Measurements from ENCODE around the gene ARIH2.

ARIH2 gene

DNA sequence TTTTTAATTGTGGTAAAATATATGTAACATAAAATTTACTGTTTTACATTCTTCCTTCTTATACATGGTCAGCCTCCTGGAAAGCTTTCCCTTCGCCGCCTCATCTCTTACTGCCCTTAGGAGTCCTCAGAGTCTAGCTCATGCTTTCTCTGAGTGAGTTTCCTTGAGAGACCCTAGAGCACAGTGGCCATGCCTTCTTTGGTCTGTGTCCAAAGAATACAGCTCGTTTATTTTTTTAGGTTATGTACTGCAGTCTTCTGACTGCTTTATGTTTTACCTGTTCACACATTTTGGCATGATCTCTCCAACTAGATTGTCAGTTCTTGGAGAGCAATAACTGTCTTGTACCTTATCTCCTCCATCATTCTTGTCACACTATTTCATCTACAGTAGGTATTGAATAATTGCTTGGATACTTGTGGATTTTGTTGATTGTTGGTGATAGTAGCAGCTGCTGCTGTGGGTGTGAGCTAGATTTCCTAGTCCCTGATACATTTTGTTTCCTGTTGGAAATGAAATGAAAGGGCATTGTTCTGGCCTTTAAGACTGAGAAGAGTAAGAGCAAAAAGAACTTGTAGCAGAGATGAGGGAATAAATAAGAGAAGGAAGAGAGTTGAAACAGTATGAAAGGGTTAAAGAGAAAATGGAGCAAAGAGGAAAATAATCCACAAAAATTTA is 10.9 kb downstream of the ARIH2 start:
- no peak for DNase-seq (ENCODE audit: low spot score)

- no peak for DNase-seq (ENCODE audit: low spot score)
These were observed 11.9 kb downstream of the ARIH2 start for GRCh38 chr3:48930590-48930989.

- DNase-seq (ENCODE audit: low spot score) = no peak
These were observed 13.4 kb downstream of the ARIH2 start for GRCh38 chr3:48931944-48932580.

GRCh38 chr3:48934333-48934991 is 15.8 kb downstream of the ARIH2 start:
- DNase-seq (ENCODE audit: low spot score) = no peak

- no peak for DNase-seq (ENCODE audit: low spot score)
These were observed 16.9 kb downstream of the ARIH2 start for GRCh38 chr3:48935530-48935929.

GRCh38 chr3:48938156-48938555 is 19.5 kb downstream of the ARIH2 start:
- no peak for DNase-seq (ENCODE audit: low spot score)

DNA sequence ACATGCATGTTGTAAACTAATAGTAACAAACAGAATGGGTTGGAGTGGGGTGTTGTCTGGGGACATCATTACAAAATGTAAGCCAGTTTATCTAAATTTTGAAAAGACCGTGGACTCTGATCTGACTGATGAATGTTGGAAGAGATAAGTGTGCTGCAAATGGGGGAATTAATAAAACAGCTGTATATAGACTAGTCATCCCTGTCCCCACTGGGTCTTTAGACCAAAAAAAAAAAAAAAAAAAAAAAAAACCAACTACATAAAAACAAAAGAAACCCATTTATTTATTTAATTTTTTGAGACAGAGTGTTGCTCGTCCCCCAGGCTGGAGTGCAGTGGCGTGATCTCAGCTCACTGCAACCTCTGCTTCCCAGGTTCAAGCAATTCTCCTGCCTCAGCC is 20.0 kb downstream of the ARIH2 start:
- DNase-seq (ENCODE audit: low spot score) = no peak

DNA sequence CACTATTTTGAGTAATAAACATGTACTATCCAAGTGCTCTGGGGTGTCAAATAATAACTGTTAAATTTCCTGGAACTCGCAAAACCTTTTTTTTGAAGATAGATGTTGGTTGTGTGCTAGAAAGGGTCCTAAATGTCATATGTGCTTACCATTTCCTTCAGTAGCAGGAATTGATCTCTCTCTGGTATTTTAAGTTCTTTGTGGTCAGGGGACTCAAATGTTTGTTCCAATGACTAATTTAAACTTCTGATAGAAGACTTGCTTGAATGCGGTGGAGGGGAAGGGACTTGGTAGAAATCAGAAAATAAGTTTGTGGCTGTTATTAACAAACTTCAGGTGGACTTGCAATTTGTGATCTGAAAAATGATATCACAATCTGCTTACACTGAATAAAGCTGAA is 26.8 kb downstream of the ARIH2 start:
- no peak for DNase-seq (ENCODE audit: low spot score)

DNA sequence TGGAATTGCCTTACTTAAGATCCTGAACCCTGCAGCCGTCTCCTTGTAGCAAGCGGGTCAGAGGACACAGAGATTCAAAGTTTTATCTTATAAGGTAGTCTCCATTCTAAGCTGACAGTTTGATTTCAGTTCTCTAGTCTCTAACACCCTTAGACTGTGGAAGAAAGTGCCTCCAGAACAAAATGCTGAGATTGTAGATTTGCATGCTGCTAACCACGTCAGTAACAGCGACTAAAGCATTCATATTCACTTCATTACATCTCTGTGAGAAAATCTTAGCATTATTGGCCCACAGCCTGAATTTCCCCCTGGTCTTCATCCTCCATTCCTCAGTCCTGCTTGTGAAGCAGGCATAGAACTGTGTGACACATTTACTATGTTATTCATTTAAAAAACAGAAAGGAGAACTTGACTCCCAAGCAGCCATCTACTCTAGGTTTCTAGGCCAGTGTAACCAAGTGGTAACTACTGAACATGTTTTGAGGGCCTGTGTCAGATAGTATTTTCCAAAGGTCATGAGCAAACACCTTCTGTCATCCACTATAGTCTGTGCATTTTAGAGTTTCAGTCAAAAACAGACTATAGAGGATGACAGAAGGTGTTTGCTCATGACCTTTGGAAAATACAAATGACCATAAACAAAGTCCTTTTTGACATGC is 27.4 kb downstream of the ARIH2 start:
- no peak for DNase-seq (ENCODE audit: low spot score)

GRCh38 chr3:48949376-48949717 is 30.7 kb downstream of the ARIH2 start:
- DNase-seq (ENCODE audit: low spot score) = no peak

DNA sequence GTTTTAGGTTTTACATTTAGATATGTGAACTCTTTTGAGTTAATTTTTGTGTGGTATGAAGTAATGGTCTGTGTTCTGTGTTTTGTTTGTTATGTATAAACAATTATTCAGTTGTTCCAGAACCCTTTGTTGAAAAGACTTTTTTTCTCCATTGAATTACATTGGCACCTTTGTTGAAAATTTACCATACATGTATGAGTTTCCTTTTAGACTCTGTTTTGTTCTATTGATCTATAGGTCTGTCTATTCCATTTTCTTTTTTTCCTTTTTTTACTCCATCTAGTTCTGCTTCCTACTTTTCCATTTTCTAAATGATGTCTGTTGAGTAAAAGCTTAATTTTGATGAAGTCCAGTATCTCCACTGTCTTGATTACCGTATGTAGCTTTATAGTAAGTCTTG is 31.4 kb downstream of the ARIH2 start:
- DNase-seq (ENCODE audit: low spot score) = no peak

GRCh38 chr3:48951764-48952163 is 33.1 kb downstream of the ARIH2 start:
- no peak for DNase-seq (ENCODE audit: low spot score)

DNA sequence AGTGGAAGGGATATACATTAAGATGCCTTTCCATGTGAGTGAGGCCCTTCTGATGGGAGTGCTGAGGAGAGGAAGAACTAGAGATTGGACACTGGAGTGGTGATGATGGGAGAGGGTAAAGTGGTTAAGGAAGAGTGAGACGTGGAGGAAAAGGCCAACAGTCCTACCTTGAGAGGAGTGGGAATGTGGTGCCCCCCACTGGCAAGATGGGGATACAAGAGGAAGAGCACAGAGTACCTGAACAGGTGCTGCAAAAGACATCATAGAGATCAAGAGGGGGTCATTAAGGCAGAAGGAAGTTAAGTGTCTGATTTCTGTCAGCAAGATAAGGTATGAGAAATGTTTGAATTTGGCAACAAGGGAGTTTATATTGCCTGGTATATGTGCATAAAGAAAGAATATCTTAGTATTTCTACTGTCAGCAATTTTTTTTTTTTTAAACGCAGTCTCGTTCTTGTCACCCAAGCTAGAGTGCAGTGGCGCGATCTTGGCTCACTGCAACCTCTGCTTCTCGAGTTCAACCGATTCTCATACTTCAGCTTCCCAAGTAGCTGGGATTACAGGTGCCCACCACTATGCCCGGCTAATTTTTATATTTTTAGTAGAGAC is 34.0 kb downstream of the ARIH2 start:
- peak; percentile 29 for DNase-seq (ENCODE audit: low spot score)

GRCh38 chr3:48957006-48957705 is 38.5 kb downstream of the ARIH2 start:
- DNase-seq (ENCODE audit: low spot score) = no peak

DNA sequence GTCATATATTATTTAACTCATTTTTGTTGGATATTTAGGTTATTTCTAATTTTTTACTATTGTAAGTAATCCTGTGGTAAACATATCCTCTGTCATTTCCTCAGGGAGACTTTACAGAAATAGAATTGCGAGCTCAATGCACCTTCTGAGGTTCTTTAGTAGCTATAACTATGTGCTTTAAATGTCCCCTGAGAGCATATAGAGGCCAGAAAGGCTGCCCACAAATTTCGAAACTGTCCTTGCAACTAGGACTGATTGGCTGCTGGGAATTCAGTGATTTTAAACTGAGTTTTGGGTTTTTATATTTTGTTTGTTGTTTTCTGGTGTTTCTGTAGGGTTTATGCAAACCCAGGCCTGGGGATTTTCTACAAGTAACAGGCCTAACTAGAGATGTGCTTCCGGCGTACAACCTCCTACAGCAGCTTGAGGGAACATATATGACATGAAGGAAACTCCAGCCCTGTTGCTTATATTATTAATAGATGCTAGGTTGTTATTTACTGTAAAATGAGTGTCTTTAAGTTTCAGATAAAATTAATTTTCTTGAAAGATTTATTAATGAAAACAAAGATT is 42.3 kb downstream of the ARIH2 start:
- DNase-seq (ENCODE audit: low spot score) = no peak

DNA sequence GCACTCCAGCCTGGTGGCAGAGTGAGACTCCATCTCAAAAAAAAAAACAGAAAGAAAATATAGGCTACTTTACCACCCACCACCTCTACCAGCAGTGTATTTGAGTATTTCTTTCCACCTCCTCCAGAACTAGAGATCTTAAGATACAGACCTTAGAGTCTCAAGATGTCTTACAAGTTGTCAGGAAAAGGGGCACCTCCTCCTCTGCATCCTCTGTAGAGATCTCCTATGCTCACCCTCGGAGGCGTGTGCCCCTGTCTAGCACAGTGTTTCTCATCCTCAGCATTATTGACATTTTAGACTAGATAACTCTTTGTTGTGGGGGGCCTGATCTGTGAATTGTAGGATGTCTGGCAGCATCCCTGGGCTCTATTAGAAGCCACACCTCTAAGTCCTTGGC is 43.7 kb downstream of the ARIH2 start:
- DNase-seq (ENCODE audit: low spot score) = no peak

DNA sequence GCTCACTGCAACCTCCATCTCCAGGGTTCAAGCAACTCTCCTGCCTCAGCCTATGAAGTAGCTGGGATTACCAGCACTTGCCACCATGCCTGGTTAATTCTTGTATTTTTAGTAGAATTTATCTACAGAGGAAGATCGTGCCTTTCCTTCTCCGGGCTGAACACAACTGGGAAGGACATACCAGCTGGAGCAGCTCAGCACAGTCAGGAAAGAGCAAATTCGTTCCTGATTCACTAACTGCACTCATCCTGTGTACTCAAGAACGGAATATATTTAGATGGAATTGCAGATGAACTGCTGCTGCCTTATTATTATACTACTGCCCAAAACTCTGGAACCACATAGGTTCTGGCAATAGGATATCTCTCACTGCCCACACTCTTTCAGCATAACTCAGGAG is 44.3 kb downstream of the ARIH2 start:
- DNase-seq (ENCODE audit: low spot score) = no peak

GRCh38 chr3:48963591-48963990 is 44.9 kb downstream of the ARIH2 start:
- no peak for DNase-seq (ENCODE audit: low spot score)

DNA sequence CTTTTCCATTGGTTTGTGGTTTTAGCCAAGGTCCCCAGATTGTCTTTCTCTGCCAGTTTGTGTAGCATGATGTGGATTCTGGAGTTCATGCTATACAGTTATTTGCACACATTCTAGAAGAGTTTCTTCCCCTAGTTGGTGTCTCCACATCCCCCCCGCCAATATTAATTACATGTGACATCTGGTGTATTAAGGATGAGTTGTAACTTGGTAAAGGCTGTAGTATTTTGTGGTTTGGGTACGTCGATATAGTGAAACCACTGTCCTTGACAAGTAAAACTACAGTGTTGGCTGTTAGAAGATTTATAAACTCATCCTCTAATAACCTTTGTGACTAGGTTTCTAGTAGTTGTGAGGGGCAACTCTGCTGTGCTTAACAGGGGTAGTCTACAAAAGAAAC is 47.7 kb downstream of the ARIH2 start:
- DNase-seq (ENCODE audit: low spot score) = no peak

GRCh38 chr3:48966876-48967361 is 48.3 kb downstream of the ARIH2 start:
- no peak for DNase-seq (ENCODE audit: low spot score)

DNA sequence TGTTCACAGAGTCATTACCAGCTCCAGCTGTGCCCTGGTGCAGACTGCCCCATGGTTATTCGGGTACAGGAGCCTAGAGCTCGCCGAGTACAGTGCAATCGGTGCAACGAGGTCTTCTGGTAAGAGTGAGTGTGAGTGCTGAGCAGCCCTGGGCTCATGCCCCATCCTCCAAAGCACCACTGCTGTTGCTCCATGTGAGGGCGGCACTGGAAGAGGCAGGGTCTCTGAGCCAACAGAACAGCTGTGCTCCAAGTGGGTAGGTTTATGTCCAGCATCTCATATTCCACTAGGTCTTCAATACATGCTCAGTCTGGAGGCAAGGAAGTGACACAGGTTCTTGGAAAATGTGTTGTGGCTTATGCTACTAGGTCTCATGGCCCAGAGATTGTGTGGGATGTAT is 51.9 kb downstream of the ARIH2 start:
- DNase-seq (ENCODE audit: low spot score) = no peak
